ENCODE data around the gene EXOC3. TPM values are rescaled to one million over a fixed set of nuclear protein-coding genes. Genes with fewer than 3 reads are reported as not detected.

The EXOC3 gene
- polyA plus RNA-seq, 1 experiment: 27.3 TPM

GRCh38 chr5:515273-515836 lies 72.4 kb downstream of the EXOC3 start:
- no peaks in the 10 kb centered on the region; the same call in 1 of the 2 replicates for H3K9me3 ChIP-seq (ENCODE audit: control insufficient read depth, insufficient read depth, low read length)
- POLR2A ChIA-PET: no interaction called here

GRCh38 chr5:516338-516925 lies 73.5 kb downstream of the EXOC3 start:
- DNase-seq (ENCODE audit: low read depth, low spot score): no peak
- no peak overlapping the region for H3K27ac ChIP-seq (ENCODE audit: low read depth, low read length)
- TF ChIP-seq CTCF (IDR thresholded peaks at IDR 0.05; ENCODE audit: low read depth, low read length): no peak
- no peaks in the 10 kb centered on the region; the same call in 1 of the 2 replicates for H3K9me3 ChIP-seq (ENCODE audit: control insufficient read depth, insufficient read depth, low read length)
- H3K27me3 ChIP-seq (ENCODE audit: control insufficient read depth, insufficient read depth, low read length): peaks cover 58% of the 10 kb centered on the region
- CTCF ChIA-PET: no interaction called here
- H3K4me3 ChIP-seq (ENCODE audit: low read depth, low read length): no peak overlapping the region
- POLR2A ChIA-PET: no interaction called here

More at GRCh38 chr5:515273-515836, 72.4 kb downstream of the EXOC3 start:
- no peak overlapping the region for H3K4me3 ChIP-seq (ENCODE audit: low read depth, low read length)
- no peak overlapping the region for H3K27ac ChIP-seq (ENCODE audit: low read depth, low read length)
- no peak for DNase-seq (ENCODE audit: low read depth, low spot score)
- H3K27me3 ChIP-seq (ENCODE audit: control insufficient read depth, insufficient read depth, low read length): peaks cover 56% of the 10 kb centered on the region
- no peak for TF ChIP-seq CTCF (IDR thresholded peaks at IDR 0.05; ENCODE audit: low read depth, low read length)
- CTCF ChIA-PET: no interaction called here

Other genes with a start within 250 kb of the EXOC3 start
- gene CCDC127, start 225.0 kb upstream of the EXOC3 start, polyA plus RNA-seq (2011; rRNA removed): 6.3 and 6.6 TPM in 2 replicates
- 116 and 122 TPM in 2 replicates for gene SDHA, start 224.9 kb upstream of the EXOC3 start, polyA plus RNA-seq (2011; rRNA removed)
- gene PDCD6, start 171.5 kb upstream of the EXOC3 start, polyA plus RNA-seq (2011; rRNA removed): 181 and 191 TPM in 2 replicates
- gene AHRR, start 121.5 kb upstream of the EXOC3 start, polyA plus RNA-seq (2011; rRNA removed): 22.3 and 24.6 TPM in 2 replicates
- gene SLC9A3, start 81.3 kb downstream of the EXOC3 start, polyA plus RNA-seq (2011; rRNA removed): 0.76 and 1.0 TPM in 2 replicates
- 0.66 and 0.91 TPM in 2 replicates for gene CEP72, start 169.2 kb downstream of the EXOC3 start, polyA plus RNA-seq (2011; rRNA removed)